ENCODE data around the gene BLVRB. TPM values are rescaled to one million over a fixed set of nuclear protein-coding genes. Genes with fewer than 3 reads are reported as not detected.
A peak's percentile ranks its signal among the peaks of the same experiment; 100 is the strongest.
"Not testable (repeated sequence)": the region's sequence is repeated elsewhere in the genome, so short reads cannot be mapped to it uniquely, and the experiment has no call there.

The BLVRB gene
- total RNA-seq, 2 experiments from 2014 or later = 18.5 to 20.0 TPM

DNA sequence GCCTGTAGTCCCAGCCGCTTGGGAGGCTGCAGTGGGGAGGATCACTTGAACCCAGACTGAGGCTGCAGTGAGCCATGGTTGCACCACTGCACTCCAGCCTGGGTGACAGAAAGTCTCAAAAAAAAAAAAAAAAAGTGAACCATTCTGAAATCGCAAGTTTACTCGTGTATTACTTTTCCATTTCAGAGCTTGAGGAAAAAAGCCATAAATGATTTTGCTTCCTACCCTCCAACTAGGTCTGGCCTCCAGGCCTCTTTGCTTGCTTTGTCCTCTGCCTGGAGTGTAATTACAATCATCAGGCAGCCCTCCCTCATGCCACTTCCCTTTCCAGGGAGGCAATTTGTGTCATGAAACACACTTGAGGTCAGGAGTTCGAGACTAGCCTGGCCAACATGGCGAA is 8.5 kb downstream of the BLVRB start:
- H3K27ac Mint-ChIP-seq = no peak overlapping the region
- no peak overlapping the region for H3K4me3 Mint-ChIP-seq
- H3K9me3 Mint-ChIP-seq = no peaks in the 10 kb centered on the region
- no peaks in the 10 kb centered on the region for H3K27me3 Mint-ChIP-seq
- H3K4me1 Mint-ChIP-seq = peaks cover 6% of the 10 kb centered on the region
- CTCF ChIA-PET = interaction anchor here (0.6 to 1.5 kb wide), 3 partner anchors 10 to 25 kb away, joined by 3 read pairs; no protein-coding TSS in a partner anchor
- DNase-seq = no peak
- POLR2A ChIA-PET = no interaction called here
- no peaks in the 10 kb centered on the region for H3K36me3 Mint-ChIP-seq (ENCODE audit: low read depth)

- H3K4me3 Mint-ChIP-seq; DNase-seq; H3K27me3 Mint-ChIP-seq; H3K9me3 Mint-ChIP-seq; POLR2A ChIA-PET; H3K4me1 Mint-ChIP-seq; H3K36me3 Mint-ChIP-seq (ENCODE audit: low read depth): not testable (repeated sequence)
- CTCF ChIA-PET = interaction anchor here (1.3 to 5.8 kb wide), 2 partner anchors 10 to 33 kb away, joined by 4 to 35 read pairs; partner anchors contain the start of genes BLVRB and SPTBN4
- peak overlapping the region; percentile 9 for H3K27ac Mint-ChIP-seq
These were observed 11.6 kb downstream of the BLVRB start for GRCh38 chr19:40453943-40454342.

GRCh38 chr19:40453151-40453735 is 12.3 kb downstream of the BLVRB start:
- Mint-ChIP-seq H3K27ac (no peak overlapping the region), H3K9me3 (no peaks in the 10 kb centered on the region), H3K4me3 (no peak overlapping the region), H3K4me1 (no peaks in the 10 kb centered on the region), H3K27me3 (no peaks in the 10 kb centered on the region), H3K36me3 (ENCODE audit: low read depth) (peaks cover 3% of the 10 kb centered on the region)
- POLR2A ChIA-PET = no interaction called here
- CTCF ChIA-PET = interaction anchor here (1.3 to 5.8 kb wide), 2 partner anchors 11 to 32 kb away, joined by 4 to 35 read pairs; partner anchors contain the start of genes BLVRB and SPTBN4
- no peak for DNase-seq

DNA sequence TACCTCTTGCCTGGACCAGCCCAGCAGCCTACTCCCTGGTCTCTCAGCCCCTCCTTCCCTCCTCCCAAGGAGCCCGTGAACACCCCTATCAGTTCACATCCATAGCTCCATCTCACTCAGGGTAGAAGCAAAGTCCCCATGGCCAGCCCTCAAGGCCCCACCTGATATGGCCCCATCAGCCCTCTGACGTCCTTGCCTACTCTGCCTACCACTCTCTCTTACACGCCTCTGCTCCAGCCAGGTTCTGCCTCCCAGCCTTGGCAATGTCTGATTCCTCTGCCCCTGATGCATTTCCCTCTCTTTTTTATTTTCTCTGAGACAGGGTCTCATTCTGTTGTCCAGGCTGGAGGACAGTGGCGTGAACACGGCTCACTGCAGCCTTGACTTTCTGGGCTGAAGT is 13.5 kb downstream of the BLVRB start:
- Mint-ChIP-seq H3K4me1 (no peaks in the 10 kb centered on the region), H3K36me3 (ENCODE audit: low read depth) (peaks cover 3% of the 10 kb centered on the region), H3K4me3 (no peak overlapping the region), H3K27me3 (no peaks in the 10 kb centered on the region), H3K27ac (no peak overlapping the region), H3K9me3 (no peaks in the 10 kb centered on the region)
- ChIA-PET CTCF (interaction anchor here (5.8 kb wide), 1 partner anchor 12 kb away, joined by 35 read pairs; the partner anchor contains the start of genes BLVRB and SPTBN4), POLR2A (no interaction called here)
- no peak for DNase-seq

DNA sequence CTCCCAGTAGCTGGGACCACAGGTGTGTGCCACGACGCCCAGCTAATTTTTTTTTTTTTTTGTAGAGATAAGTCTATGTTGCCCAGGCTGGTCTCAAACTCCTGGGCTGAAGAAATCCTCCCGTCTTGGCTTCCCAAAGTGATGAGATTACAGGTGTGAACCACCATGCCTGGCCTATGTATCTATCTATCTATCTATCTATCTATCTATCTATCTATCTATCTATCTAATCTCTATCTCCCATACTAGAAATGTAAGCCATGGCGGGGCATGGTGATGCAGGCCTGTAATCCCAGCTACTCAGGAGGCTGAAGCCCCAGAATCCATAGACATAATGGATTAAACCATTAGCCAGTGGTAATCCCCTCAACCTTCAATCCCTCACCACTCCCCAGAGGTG is 14.9 kb downstream of the BLVRB start:
- peaks cover 3% of the 10 kb centered on the region for H3K36me3 Mint-ChIP-seq (ENCODE audit: low read depth)
- no peak overlapping the region for H3K27ac Mint-ChIP-seq
- ChIA-PET CTCF (interaction anchor here (0.6 to 5.8 kb wide), 4 partner anchors 10 to 792 kb away, joined by 3 to 35 read pairs (median 4); partner anchors contain the start of genes BLVRB and SPTBN4), POLR2A (no interaction called here)
- no peak for DNase-seq
- no peaks in the 10 kb centered on the region for H3K9me3 Mint-ChIP-seq
- peaks cover under 1% of the 10 kb centered on the region for H3K4me1 Mint-ChIP-seq
- no peak overlapping the region for H3K4me3 Mint-ChIP-seq
- H3K27me3 Mint-ChIP-seq = no peaks in the 10 kb centered on the region

GRCh38 chr19:40449506-40449905 is 16.0 kb downstream of the BLVRB start:
- Mint-ChIP-seq H3K27ac (no peak overlapping the region), H3K4me1 (peaks cover 7% of the 10 kb centered on the region), H3K27me3 (no peaks in the 10 kb centered on the region), H3K36me3 (ENCODE audit: low read depth) (peaks cover 3% of the 10 kb centered on the region), H3K4me3 (no peak overlapping the region), H3K9me3 (no peaks in the 10 kb centered on the region)
- DNase-seq = no peak
- POLR2A ChIA-PET = no interaction called here
- CTCF ChIA-PET = no interaction called here

DNA sequence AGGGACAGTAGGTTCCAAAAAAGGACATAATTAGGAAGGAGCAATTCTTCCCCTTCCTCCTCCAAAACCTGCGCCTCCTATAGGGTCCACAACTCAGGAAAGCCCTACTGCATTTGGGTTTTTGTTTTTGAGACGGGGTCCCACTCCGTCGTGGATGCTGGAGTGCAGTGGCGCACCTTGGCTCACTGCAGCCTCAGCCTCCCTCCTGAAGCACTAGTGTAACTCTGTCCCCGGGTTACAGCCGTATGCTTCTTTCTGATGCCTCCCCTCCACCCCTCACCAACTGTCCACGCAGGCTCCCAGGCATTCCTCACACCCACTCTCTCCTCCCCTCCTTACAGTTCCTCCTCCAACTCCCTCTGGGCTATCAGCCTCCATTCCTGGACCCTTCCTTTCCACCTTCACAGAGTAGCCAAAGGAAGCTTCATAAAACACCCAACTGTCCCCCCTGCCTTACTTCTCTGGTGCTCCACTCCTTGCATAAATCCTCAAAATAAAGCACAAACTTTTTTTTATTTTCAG is 19.2 kb downstream of the BLVRB start:
- Mint-ChIP-seq H3K27ac (peak overlapping the region; percentile 10), H3K36me3 (ENCODE audit: low read depth) (peaks cover 4% of the 10 kb centered on the region), H3K9me3 (no peaks in the 10 kb centered on the region), H3K4me1 (peaks cover 19% of the 10 kb centered on the region), H3K4me3 (no peak overlapping the region), H3K27me3 (no peaks in the 10 kb centered on the region)
- DNase-seq = no peak
- ChIA-PET POLR2A (no interaction called here), CTCF (interaction anchor here (0.6 to 1.6 kb wide), 3 partner anchors 10 to 20 kb away, joined by 3 to 4 read pairs (median 3); partner anchors contain the start of gene BLVRB)

- CTCF ChIA-PET = interaction anchor here (0.6 to 1.3 kb wide), 2 partner anchors 9 to 20 kb away, joined by 3 to 4 read pairs; partner anchors contain the start of gene BLVRB
- Mint-ChIP-seq H3K9me3 (no peaks in the 10 kb centered on the region), H3K4me3 (peak overlapping the region; percentile 41), H3K27me3 (no peaks in the 10 kb centered on the region), H3K36me3 (ENCODE audit: low read depth) (peaks cover 8% of the 10 kb centered on the region), H3K27ac (no peak overlapping the region), H3K4me1 (peaks cover 19% of the 10 kb centered on the region)
- POLR2A ChIA-PET = no interaction called here
- no peak for DNase-seq
These were observed 19.7 kb downstream of the BLVRB start for GRCh38 chr19:40445780-40446262.

DNA sequence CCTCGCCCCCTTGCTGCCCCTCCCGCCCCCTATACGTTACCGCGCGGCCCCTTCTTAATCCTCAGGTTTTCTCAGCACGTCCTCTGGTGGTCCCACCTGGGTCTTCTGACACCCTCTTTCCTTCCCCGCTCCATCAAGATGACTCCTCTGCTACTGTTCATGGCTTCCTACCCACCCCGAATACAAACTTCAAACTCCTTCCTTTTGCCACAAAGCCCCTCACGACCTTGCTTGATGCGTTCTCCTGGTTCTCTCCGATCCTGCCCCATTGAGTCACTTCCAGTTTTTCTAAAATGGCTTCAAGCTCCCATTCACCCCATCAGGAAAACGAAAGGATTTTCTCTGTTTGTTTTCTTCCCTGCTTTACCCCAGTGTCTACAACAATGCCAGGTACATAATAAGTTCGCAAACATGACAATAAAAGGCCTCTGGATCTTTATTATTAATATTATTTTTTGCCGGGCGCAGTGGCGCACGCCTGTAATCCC is 20.7 kb downstream of the BLVRB start:
- Mint-ChIP-seq H3K4me1 (peaks cover 19% of the 10 kb centered on the region), H3K27ac (peak overlapping the region; percentile 96), H3K9me3 (no peaks in the 10 kb centered on the region), H3K27me3 (no peaks in the 10 kb centered on the region), H3K36me3 (ENCODE audit: low read depth) (peaks cover 12% of the 10 kb centered on the region), H3K4me3 (peak overlapping the region; percentile 97)
- ChIA-PET CTCF (no interaction called here), POLR2A (no interaction called here)
- no peak for DNase-seq

DNA sequence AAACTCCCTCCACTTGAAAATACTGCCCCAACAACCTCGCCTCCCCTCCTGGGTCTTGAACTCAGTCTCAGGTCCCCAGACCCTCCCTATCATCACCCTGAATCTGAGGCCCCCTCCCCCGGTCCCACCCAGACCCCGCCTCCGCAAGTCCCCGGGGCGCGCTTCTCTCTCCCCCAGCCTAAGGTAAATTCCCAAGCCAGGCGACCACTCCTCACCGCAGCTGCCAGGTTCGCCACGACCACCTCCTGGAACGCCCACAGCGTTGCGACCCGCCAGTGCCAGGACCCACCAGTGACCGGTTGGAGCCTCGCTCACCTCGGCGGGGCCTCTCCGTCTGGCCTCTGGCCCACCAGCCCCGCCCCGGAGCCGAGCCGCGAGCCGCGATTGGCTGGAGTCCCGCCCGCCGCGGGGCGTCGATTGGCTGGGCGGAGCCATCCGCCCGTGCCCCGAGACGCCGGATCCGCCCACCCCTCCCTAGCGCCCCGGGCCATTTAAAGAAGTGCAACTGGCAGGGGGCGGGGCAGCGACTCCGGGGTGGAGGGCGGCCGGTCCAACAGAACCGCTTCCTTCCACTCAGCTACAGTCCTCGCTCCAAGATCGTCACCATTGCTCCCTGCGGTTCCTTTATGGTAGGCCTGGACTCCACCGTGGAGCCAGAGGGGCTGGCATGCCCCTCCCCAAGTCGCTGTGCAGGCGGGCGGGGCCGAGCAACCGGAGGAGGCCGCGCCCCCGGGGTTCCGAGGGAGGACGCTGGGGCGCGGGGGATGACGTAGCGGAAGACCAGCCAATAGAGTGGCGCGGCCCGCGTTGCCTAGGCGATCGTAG is 21.3 kb downstream of the BLVRB start, which contains the start of gene SERTAD3:
Gene SERTAD3 (minus strand): TSS at position 336 of the 825 bp plus-strand sequence. CDS start 2,255 bp downstream, outside the sequence.
- H3K9me3 Mint-ChIP-seq = no peaks in the 10 kb centered on the region
- no peaks in the 10 kb centered on the region for H3K27me3 Mint-ChIP-seq
- ChIA-PET CTCF (interaction anchor here (2.4 to 3.1 kb wide), 3 partner anchors 18 to 23 kb away, joined by 7 to 16 read pairs (median 14); partner anchors contain the start of genes BLVRB, SERTAD1 and SPTBN4), POLR2A (no interaction called here)
- H3K27ac Mint-ChIP-seq = peak within 1 kb of the TSS; percentile 96
- peaks cover 9% of the 10 kb centered on the region for H3K36me3 Mint-ChIP-seq (ENCODE audit: low read depth)
- peak within 1 kb of the TSS; percentile 97 for H3K4me3 Mint-ChIP-seq
- peak; percentile 97 for DNase-seq
- peaks cover 19% of the 10 kb centered on the region for H3K4me1 Mint-ChIP-seq

DNA sequence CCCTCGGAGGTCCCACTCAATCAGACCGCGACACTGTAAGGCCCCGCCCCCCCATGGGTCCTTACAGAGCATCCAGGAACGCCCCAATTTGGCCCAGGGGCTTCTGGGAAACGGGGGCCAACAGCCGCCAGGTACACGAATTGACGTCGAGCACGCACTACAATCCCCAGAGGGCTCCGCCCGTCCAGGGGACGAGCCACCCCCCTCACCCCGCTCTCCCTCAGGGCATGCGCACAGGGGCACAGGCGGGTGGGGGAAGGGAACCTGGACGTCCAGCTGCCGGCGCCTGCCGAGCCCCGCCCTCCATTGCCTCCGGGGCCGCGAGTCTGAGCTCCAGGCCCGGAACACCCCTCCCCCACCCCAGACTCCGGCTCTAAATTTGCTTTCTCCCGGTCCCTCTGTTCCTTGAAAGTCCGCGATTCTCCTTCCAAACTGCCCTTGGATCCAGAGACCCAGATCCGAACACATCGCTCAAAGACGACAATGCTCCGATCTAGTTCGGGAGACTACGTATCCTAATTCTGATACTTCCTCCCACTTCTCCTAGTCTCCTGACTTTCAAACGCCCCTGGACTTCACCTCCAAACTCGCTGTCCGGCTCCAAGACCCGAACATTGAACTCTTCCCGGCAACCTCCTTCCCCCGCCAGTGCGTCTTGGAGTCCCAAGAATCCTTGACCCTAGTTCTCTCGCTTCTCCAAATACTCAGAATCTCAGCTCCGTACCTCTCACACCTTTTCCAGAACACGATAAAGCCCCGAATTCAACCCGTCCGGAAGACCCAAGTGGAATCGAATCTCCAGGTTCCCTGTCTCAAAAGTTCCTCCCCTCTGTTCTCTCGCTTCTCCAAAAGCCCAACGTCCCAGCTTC is 22.2 kb downstream of the BLVRB start:
- POLR2A ChIA-PET = interaction anchor here (0.6 kb wide), 1 partner anchor 854 kb away, joined by 3 read pairs; no protein-coding TSS in a partner anchor
- DNase-seq = peak; percentile 100
- H3K27me3 Mint-ChIP-seq = no peaks in the 10 kb centered on the region
- H3K9me3 Mint-ChIP-seq = no peaks in the 10 kb centered on the region
- H3K4me1 Mint-ChIP-seq = peaks cover 19% of the 10 kb centered on the region
- peak overlapping the region; percentile 97 for H3K4me3 Mint-ChIP-seq
- H3K27ac Mint-ChIP-seq = peak overlapping the region; percentile 96
- CTCF ChIA-PET = interaction anchor here (0.6 to 3.1 kb wide), 11 partner anchors 10 to 1013 kb away, joined by 3 to 16 read pairs (median 3); partner anchors contain the start of genes BLVRB, SERTAD1 and SPTBN4
- H3K36me3 Mint-ChIP-seq (ENCODE audit: low read depth) = peaks cover 9% of the 10 kb centered on the region
